Stimulated activated CD4-positive, alpha-beta T cell treated with anti-CD3 and anti-CD28 coated beads, Interleukin-12 subunit alpha, Interleukin-12 subunit beta, amount 100 ng/mL, for 48 hours (primary cell): ENCODE measurements around the gene PRR29.
"Not testable (repeated sequence)": the region's sequence is repeated elsewhere in the genome, so short reads cannot be mapped to it uniquely, and the experiment has no call there.

Experiments
- DNase-seq, 3 donors: peaks; one replicate each; pipeline ENCODE4 v3.0.0-alpha.2; 2020; ENCODE audit warnings: low read depth in 2 of 3, low spot score in 1 of 3

PRR29 gene

DNA sequence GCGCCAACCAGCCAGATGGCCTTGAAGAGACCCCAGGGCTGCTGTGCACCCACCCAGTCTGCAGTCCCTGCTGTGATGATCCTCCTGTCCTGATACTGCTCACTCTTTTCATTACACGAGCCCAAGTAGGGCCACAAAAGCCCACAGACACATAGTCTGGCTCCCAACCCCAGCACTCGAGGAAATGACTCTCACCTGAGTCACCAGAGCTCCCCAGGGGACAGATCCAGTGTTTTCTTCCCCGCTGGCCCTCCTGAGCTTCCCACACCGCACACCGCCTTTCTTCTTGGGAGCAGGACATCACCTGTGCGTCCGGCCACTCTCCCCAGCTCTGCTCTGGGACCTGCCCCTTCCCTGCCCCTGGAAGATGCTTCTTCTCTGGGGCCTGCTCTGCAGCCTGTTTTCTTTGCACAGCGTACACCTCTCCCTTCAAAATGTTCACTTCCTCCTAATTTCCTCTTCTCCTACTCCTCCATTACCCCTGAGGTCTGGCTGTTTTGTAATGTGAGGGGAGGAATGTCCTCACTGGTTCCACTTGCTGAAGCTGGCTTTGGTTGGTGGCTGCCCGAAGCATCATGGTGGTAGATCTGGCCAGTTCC, 23.5 kb upstream of the PRR29 start:
- no peak for DNase-seq

DNA sequence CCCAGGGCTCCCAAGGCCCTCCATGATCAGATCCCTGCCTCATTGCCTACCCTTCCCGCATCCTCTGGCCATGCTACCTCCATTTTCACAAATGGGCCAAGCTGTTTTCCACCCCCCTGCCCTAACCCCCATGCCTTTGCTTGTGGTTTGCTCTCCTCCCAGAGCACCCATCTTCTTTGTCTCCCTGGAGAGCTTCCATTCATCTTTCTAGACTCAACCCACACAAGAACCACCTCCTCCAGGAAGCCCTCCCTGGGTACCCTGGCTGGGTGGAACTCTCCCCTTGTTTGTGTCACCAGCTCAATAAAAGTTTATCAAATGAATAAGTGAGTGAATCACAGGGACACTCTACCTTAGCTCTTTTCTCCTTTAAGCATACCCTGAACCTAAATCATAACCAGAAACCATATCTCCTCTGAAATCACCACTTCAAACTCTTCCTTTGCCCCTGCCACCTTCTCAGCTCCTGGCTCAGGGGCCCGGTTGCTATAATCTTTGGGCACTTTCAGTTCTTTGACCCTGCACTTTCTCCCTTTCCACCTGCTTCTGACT, 22.5 kb upstream of the PRR29 start:
- DNase-seq = no peak

DNA sequence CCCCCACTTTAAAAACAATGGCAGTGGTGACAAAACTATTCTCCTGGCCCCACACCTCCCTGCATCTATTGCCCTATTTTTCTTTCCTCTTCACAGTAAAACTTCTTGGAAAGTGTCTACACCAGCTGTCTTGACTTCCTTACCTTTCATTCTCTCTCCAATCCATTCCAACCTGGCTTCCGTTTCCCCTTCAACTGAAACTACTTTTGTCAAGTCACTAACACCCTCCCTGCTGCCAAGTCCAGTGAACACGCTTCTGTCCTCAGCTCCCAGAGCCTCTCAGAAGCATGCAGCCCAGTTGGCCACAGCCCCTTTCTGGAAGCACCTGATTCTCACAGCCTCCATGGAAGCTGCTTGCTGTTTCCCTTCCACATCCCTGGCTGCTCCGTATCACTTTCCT, 21.4 kb upstream of the PRR29 start:
- DNase-seq = no peak

DNA sequence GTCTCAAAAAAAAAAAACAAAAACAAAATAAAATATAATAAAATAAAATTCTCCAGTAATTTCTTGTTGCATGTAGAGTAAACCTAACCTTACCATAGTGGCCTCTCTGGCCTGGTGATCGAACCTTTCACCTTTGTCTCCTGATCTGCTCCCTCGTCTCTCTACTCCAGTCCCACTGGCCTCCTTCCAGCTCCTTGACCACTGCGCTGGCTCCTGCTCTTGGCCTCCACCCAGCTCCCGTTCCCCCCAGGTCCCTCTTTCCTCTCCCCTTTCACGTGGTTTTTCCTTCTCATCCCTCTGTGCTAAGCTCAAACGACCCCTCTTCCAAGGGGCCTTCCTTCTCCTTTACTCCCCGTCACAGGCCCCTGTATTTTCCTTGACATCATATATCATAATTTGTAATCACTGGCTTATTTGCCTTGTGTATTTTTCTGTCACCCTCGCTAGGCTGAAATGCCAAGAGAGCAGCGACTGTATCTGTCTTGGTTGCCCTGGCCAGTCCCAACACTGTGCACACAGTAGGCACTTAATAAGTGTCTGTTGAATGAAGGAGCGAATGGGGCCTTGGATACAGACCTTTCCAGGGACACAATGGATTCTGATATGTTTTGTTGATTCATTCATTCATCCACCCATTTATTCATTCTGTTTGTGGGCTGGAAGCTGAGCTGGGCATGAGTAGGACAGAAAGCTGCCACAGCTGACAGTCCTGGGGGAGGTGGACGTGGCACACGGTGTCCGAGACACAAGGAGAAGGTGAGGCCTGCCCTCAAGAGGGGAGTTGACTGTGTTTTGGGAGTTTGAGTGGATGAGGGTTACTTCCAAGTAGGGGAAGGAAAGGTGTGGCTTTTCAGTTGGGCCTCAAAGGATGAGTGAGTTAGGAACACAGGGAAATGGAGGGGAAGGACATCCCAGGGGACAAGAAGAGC, 19.6 kb upstream of the PRR29 start:
- DNase-seq = no peak

DNA sequence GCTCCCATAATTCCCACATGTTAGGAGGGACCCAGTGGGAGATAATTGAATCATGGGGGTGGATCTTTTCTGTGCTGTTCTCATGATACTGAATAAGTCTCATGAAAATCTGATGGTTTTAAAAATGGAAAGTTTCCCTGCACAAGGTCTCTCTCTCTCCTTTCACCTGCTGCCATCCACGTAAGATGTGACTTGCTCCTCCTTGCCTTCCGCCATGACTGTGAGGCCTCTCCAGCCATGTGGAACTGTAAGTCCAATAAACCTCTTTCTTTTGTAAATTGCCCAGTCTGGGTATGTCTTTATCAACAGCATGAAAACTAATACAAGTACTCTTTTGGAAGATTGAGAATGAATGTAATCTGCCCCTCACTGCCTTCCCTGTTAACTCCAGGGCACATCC, 15.5 kb upstream of the PRR29 start:
- not testable (repeated sequence) for DNase-seq

DNA sequence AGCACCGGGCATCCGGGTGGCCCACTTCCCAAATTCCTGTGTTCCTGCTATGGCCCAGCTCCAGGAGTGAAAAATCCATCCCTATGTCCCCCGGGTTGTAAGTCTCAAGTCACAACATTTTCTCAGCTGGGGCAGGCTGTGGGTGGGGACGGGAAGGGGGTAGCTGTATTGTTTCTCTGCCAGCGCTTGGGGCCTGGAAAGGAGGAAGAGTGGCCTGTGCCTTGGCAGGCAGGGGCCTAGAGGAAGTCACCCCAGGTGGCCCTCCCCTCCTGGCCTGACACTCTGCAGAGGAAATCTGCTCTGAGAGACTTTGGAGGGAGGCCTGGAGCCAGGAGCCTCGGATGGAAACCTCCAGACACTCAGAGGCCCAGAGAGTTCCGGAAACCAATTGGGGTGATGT, 14.8 kb upstream of the PRR29 start:
- DNase-seq = no peak

DNA sequence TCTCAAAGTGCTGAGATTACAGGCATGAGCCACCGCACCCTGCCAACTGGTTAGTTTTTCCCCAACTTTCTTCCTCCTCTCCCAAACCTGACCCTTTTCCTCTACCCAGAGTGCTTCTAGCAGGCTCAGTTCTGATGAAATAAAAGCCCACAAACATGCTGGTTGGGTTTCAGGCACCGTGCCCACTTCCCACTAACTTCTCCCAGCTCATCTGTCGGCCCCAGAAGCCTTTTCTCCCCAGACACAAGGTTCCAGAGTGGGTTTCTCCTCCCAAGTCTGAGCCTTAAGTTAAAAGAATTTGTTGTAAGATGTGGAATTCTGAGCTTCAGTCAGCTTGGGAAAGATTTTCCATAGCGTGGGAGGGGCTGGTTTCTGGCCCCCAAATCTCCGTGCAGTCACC, 13.9 kb upstream of the PRR29 start:
- no peak for DNase-seq

DNA sequence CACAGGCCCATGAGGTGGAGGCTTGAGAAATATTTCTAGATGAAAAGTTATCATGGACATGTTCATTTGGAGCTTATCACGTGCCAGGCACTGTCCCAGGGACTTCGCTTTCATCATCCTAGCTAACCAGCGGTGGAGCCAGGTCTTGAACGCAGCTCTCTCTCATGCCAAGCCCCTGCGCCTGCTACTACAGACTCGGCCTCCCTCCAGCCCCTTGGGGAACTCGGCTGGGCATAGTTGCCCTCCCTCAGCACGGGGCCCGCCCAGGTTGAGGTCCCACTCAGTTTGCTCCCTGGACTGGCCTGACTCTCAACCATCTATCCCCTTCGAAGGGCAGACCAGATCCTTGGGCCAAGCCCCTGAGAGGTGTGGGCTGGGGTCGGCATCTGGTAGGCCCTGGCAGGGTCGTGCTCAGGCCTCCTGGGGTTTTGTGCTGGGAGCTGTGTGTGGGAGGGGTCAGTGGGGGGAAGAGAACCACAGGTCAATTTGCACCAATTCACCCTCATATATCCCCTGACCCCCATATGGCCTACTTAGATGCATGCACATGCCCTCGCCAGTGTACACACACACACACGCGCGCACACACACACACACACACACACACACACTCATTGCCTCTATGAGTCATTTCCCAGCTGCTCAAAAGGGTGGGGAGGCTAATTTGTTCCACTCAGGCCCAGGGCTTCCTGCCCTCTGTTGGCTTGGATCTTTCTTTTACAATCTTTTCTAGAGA, 13.3 kb upstream of the PRR29 start:
- DNase-seq = peak in 2 of 3 donors; percentile 31 to 57

DNA sequence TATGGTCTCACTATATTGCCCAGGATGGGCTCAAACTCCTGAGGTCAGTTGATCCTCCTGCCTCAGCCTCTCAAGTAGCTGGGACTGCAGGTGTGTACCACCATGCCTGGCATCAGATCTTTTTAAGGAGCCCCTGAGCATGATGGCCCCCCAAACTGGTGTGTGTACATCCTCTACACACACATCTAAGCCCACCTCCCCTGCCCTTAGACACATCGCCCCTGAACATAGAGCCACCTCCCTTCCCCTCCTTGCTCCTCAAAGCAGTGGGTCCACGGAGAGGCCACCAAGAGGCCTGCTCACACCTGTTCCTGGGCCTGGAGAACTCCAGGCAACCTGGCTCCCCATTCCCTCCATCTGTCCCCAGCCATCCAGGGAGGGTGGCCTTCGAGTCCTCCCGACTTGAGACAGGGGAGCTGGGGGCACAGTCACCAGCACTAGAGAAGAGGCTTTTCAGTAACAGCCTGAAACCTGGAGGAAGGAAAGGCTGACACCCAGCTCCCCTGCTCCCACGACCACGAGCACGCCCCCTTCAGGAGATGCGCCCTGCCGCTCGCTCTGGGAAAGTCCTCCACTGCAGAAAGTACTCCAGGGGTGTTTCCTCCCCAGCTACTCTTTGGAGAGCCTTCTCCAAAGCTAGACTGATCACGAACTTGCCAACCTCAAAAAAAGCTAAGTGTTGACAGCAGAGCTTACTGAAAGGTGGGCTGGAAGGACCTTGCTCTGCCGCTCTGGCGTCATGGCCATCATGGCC, 12.6 kb upstream of the PRR29 start:
- no peak for DNase-seq

DNA sequence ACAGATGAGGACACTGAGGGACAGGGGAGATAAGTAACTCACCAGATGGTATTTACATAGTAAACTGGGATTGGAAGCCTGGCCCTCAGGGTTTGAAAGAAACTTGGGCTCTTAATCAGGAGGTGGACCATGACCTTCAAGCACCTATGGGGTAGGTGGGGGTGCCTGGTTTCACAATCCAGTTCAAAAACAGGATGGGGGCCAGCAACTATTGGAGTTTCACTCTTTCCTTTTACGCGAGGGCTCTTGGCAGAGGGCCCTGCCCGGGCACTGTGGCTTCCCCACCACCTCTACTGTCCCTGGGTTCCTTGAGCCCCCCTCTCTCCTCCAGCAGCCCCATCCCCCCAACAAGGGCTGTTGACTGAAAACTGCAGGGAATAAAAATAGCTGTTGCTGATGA, 11.3 kb upstream of the PRR29 start:
- no peak for DNase-seq

DNA sequence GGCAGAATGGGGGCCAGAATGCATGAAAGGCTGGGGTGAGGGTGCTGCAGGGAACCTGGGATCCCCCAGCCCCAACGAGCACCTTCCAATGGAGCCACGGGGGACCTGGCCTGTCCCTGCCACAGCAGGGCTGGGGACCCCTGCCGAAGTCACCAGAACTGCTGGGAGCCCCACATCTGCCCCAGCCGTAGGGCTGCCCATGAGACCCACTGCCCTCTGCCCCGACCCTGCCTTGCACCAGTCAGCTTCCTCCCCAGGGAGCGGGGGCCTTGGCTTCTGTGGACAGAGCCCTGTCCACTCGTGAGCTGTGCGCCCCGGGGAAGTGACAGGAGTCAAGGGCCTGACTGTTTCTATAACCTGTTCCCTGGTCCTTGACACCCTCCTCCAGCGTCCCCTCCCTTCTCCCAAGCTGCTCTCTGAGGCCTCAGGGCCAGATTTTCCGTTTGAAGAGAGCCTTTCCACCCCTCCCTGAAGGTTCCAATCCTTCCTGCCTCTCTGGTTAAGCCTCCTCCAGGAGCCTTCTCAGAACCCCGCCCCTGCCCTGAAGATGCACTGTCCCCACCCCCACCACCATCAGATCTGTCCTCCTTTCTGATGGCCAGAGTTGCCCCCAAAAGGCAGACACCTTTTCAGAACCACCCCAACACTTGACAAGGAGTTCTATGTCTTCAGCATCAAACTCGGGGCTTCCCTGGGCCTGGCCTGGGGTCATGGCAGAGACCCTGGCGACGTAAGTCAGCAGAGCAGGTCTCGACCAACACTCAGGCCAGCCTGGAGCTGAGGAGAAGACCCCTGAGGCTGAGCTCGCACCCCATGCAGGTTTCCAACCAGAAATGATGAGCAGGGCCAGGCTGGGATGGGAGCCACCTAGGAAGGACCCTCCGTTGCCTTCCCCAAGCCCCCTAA, 10.7 kb upstream of the PRR29 start:
- no peak for DNase-seq

DNA sequence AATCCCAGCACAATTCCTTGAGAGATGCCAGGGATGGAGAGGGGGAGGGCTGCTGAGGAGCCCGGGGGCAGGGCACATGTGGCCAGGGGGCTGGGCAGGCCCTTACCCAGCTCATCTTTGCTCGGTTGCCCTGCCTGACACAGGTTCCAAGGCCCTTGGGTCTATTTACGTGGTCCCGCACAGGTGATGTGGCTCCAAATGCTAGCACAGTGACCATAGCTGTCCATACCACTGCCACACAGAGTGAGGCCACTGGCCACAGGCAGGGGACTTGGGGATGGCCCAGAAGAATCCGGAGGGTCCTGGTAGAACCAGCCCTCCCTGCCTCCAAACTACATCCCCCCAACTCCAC, 10.0 kb upstream of the PRR29 start:
- no peak for DNase-seq

DNA sequence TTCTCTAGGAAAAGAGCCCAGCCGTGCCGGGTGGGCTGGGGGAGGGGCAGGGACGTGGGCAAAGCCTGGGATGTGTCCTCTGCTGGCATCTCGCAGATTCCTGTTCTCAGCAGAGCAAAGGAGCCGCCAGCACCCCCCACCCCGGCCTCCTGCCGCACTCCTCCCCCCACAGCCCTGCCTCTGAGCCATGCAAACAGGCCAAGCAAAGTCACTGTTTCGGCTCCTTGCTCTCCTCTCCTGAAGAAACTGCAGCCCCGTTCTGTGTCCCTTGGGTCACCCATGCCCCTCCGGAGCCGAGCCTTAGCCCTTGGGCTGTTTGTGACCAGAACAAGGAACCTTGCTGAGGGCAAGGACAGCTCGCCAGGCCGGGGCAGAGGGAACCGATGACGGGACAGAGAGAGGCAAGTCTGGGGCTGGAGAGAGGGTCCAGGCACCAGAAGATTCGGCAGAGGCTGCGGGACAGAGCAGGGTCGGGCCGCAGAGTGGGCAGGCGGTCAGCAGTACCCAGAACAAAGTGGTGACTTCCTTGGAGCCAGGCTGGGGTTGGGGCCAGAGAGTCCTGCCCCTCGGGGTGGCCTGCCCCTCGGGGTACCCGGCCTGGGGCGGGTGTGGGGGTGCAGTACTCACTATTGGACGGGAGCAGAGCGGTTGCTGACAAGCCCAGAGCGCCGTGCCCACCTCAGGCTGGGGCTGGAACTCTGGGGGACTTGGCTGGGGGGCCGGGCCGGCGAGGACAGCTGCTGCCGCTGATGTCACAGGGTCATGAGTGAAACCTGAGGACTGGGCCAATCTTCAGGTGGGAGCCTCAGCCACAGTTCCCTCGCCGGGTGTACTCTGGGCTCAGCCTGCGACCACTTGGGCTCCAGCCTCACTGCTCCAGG, 9.2 kb upstream of the PRR29 start:
- no peak for DNase-seq

DNA sequence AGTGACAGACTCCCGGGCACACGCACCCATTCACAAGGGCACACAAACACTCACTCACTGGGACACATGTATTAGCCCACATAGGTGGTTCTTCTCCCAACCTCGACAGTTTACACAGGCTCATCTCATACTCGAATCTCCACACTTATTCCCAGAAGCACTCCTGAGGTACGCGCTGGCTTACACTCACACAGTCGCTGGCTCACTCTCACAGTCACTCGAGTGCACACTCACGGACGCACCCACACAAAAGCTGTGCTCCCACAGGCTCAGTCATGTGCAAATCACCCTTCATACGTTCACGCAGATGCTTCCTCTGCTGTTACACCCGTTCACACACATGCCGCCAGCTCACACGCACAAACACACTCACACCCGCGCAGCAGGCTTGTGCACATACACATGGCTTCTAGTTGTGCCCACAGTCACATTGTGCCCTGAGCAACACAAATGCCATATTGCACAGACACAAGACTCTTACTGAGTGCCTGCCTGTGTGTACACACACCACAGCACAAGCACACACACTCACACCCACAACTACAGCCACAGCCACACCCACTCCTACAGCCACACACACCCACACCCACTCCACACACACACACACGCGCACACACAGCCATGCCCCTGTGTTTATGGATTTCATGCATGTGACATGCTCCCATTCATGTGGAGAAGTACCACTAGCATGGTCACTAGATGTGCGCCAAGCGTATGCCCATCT, 8.4 kb upstream of the PRR29 start:
- no peak for DNase-seq

DNA sequence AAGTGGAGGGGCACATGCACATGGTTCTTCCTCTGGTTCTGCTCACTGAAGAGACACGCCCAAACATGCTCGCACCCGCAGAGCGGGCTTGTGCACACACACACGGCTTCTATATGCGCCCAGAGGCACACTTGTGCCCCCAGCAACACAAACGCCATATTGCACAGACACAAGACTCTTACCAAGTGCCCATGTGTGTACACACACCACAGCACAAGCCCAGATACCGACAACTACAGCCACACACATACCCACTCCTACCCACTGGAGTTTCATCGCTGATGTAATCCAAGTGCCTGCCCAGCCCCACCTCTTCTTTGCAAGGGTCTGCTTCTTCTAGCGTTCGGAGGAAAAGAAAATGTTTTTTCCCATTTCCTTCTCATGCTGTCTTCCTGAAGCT, 6.5 kb upstream of the PRR29 start:
- DNase-seq = no peak

DNA sequence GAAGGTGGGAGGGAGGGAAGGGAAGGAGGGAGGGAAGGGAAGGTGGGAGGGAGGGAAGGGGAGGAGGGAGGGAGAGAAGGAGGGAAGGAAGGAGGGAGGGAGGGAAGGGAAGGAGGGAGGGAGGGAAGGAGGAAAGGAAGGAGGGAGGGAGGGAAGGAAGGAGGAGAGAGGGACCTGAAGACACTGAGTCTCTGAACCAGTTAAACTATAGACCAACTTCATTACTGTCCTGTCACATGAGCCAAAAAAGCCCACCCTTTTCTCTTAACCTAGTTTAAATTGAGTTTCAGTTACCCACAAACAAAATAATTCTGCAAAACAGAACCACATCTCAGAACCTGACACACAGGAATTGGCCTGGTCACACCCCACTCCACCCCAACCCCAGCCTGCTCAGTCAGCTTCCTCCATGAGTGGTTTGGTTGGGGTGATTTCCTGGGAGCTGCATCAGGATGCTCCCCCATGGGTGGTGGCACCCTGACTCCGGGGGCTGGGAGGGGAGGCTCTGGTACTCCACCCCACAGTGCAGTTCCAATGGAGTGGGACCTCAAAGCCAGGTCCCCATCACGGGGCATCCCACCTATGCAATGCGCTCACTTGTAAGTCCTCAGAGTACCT, 4.7 kb upstream of the PRR29 start:
- no peak for DNase-seq

DNA sequence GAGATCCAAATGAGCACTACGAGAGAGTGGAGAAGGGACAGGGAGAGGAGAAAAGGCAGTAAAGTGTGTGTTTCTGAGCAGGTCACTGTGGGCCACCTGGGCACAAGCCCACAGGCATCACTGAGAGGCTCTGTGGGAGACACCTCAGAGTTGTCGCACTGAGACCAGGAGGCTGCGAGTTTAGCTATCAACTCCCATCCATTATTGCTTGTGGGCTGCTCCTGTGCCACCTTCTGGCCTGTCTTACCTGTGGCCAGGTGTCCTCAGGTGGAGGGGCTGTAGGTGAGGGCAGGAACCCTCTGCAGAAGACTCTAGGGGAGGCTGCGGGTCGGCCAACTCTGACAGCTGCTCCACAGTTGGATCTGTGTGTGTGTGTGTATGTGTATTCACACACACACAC, 2.5 kb upstream of the PRR29 start:
- no peak for DNase-seq
